ENCODE results near the gene TMEM132E. TPM values are rescaled to one million over a fixed set of nuclear protein-coding genes. Genes with fewer than 3 reads are reported as not detected.
"Not testable (repeated sequence)": the region's sequence is repeated elsewhere in the genome, so short reads cannot be mapped to it uniquely, and the experiment has no call there.

The TMEM132E gene, protein sequence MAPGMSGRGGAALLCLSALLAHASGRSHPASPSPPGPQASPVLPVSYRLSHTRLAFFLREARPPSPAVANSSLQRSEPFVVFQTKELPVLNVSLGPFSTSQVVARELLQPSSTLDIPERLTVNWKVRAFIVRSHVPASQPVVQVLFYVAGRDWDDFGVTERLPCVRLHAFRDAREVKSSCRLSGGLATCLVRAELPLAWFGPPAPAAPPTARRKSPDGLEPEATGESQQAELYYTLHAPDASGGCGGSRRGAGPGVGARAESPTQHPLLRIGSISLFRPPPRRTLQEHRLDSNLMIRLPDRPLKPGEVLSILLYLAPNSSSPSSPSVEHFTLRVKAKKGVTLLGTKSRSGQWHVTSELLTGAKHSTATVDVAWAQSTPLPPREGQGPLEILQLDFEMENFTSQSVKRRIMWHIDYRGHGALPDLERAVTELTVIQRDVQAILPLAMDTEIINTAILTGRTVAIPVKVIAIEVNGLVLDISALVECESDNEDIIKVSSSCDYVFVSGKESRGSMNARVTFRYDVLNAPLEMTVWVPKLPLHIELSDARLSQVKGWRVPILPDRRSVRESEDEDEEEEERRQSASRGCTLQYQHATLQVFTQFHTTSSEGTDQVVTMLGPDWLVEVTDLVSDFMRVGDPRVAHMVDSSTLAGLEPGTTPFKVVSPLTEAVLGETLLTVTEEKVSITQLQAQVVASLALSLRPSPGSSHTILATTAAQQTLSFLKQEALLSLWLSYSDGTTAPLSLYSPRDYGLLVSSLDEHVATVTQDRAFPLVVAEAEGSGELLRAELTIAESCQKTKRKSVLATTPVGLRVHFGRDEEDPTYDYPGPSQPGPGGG (N-terminal part only)
- polyA plus RNA-seq (ENCODE audit: insufficient read depth in 1 of 5, insufficient read length in 5 of 5, low replicate concordance in 1 of 5) = under 1 TPM; 0.05 to 0.10 (median 0.06) TPM
- long read RNA-seq, donor 1 = 0 reads
- long read RNA-seq, donor 2 = 0 reads
- long read RNA-seq, donor 3 = 0 reads
- long read RNA-seq, donor 4 = 0 reads
- long read RNA-seq, donor 5 = 0 reads
- long read RNA-seq, donor 6 = 0 reads
- long read RNA-seq, donor 7 = 0 reads
- long read RNA-seq, donor 8 = 0 reads

DNA sequence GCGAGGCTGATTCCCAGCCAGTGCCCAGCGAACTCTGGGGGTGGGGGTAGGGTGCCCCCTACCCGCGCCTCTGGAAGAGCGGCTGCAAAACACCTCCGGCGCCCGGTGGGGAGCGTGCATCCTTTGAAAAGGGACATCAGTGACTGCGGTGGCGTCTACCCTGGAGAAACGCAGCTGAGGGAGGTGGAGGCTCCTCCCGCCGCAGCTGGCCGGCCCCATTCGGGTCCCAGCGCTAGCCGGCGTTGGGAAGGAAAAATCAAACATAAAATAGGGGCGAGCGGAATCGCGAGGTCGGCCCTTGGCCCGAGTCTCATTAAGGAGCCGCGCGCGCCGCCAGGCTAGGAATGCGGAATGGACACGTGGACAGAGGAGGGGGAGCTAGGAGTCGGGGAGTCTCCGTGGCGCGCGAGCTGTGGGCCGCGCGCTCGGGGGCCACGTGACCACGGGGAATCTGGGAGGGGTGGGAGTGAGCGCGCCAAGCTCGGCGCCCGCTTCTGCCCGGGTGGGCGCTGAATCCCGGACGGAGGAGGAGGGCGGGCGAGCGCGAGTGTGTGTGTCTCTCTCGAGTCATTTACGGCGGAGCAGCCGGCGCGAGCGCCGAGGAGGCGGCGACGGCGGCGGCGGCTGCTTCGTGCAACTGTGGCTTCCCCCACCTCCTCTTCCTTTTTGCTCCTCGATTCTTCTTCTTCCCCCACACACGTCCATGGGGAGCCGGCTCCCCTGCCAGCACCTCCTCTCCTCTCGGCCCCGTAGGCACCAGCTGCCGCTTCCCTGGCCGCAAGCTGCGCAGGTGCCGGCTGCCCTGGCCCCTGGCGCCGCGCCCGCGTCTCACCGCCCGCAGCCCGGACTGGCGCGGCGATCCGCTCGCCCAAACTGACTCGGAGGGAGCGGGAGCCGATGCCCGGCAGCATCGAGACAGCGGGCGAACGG, at the start of gene TMEM132E:
Gene TMEM132E, plus strand, starts transcription at position 566 of the 930 bp plus-strand sequence. CDS start 1,495 bp downstream, outside the sequence.
- DNase-seq = peak; percentile 34 to 49

DNA sequence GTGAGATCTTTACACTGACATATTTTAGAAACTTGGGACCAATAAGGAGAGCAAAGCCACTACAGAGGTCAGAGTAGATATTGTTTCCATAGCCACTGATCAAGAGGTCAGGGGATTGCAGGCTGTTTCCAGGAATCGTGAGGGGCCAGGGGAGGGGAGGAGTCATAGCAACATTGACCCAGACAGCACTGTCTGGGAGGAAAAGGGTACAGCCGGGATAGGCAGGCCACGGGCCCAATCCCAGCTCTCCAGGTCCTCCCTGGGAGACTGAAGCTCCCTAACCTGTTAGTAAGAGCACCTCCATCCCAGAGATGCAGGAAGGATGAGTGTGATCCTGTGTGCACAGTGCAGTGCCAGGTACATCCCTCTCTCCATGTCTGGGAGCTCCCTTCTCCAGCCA, 48.5 kb upstream of the TMEM132E start:
- no peak for DNase-seq

DNA sequence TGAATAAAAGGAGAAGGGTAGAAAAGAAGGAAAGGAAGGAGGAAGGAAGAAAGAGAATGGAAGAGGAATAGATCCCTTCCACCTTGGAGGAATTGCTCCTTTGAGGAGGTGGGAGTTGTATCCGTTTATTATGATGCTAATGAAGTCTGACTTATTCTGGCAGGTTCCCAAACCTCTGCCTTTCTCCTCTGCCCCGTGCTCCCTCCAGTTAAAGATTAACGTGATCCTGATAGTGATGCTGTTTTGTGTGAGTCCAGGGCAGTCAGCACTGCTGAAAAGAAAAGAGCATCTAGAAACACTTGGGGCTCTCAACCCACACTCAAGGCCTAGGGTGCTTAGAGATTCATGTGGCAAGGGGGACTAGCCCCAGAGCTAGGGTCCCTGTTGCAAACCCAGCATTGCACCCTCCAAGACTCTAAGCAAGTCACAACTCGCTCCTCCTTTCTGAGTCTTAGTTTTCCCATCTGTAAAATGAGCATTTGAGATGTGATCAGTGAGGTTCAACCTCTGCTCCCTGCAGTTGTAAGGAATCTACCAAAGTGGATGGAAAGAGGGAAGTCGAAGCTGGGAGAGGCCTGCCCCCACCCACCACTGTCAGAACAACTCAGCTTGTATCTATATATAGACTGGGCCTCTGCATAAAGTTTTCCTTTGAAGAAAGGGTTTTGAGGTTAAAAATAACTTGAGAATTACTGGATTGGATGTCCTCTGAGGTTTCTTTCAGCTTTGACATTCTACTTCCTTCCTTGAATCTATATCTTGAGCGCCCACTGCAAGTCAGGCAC, 46.9 kb upstream of the TMEM132E start:
- DNase-seq = no peak

DNA sequence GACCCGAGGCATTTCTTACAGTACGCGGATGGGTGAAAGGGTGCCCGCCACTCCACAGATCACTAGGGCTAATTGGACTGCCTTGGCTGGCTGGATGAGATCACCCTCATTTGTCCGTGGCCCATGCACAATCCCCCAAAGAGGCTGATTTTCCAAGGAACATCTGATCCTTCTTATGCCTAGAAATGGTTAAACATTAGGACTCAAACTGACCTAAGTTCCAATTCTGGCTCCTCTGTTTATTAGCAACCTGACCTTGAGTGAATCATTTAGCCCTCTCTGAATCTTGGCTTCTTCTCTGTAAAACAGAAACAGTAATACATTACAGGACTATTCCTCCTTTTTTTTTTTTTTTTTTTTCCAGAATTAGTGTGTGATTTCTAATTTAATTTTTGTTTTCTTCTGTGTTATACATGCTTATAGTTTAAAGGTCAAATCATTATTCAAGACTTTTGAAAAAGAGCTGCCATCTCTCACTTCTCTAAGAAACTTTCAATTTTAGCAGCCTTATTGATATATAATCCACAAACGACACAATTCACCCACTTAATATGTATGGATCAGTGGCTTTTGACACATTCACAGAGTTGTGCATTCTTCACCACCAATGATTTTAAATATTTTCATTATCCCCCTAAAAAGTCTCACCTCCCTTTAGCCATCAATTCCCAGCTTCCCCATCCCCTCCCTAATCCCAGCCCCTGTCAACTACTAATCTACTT, 45.4 kb upstream of the TMEM132E start:
- no peak for DNase-seq

DNA sequence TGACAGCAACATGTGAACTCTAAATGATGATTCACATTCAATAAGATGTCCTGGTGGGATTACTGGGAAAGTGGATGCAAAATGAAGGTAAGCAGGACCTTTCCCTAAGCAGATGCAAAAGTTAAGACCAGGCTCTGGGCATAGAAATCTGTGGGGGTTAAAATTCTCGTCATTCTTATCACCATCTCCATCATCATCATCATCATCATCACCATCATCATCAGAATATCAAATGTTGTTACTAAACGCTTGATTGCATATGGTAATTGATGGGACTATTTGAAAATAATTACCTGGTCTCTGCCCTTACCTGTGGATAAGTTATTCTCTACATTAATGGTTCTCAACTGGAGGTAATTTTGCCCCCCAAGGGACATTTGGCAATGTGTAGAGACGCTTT, 41.9 kb upstream of the TMEM132E start:
- no peak for DNase-seq

DNA sequence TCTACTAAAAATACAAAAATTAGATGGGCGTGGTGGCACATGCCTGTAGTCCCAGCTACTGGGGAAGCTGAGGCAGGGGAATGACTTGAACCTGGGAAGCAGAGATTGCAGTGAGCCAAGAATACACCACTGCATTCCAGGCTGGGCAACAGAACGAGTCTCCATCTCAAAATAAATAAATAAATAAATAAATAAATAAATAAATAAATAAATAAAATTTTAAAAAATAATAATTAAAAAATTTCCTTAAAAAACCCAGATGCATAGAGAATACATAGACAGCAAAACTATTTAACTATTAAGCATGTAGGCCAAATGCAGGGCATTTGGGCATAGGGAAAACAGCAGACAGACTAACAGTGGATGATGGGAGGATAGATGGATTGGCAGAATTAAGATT, 40.8 kb upstream of the TMEM132E start:
- DNase-seq = not testable (repeated sequence)

DNA sequence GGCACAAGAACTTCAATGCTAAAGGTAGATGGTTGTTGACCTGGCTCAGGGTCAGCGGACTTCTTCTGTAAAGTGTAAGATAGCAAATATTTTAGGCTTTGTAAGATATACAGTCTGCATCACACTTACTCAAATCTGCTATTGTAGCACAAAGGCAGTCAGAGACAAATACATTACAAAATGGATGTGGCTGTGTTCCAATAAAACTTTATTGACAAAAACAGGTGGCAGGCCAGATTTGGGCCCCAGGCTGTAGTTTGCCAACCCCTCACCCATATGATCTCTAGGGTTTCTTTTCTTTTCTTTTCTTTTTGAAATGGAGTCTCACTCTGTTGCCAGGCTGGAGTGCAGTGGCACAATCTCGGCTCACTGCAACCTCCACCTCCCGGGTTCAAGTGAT, 39.5 kb upstream of the TMEM132E start:
- no peak for DNase-seq

DNA sequence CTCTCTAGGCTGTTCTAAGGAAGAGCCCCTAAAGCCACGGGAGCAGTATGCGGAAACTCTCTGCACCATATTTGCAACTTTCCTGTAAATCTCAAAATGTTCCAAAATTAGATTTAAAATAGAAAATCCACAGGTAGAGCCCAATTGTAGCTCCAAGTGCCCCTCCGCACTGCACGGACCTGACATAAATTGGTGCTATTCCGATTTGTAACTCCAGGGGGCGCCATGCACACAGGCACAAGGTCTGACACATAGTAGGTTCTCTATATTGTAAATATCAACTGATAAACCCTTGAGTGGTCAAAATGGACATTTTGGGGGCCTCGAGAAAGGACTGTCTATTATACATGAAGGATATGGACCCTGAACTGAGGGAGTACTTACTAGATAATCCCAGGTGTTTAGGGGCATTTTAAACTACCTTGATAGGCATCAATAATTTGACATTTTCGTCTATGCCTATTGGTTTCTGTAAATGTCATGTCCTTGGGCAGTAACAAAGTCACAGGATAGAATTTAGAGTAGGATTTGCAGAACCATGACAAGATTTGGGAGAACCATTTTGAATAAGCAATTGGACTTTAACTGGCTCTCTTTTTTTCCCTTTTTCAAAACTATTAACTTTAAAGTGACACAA, 36.6 kb upstream of the TMEM132E start:
- no peak for DNase-seq

DNA sequence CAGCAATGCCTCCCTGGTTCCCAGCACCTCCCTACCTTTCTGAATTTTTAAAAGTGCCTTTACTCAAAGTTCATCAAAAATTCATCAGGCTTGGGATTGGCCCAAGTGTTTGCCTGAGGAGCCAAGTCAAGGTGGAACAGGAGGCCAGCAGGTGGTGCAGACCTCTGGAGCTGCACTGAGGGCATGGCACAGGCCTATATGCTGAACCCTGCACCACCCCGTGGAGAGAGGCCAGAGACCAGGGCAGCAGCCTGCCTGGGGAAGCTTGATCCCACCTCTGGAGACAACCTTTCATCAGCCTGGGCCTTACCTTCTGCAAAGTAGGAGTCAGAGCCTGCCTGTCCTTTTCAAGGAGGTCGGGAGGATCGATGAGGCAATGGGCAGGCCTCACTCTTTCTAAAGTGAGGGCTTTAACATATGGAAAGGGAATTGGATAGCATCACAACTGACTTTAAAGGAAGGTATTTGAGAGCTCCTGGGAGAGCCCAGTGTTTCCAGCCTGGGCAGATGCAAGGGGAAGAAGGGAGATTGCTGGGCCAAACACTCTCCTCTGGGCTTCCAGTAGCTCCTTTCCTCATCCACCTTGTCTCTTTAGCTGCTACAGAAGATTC, 31.8 kb upstream of the TMEM132E start:
- no peak for DNase-seq

DNA sequence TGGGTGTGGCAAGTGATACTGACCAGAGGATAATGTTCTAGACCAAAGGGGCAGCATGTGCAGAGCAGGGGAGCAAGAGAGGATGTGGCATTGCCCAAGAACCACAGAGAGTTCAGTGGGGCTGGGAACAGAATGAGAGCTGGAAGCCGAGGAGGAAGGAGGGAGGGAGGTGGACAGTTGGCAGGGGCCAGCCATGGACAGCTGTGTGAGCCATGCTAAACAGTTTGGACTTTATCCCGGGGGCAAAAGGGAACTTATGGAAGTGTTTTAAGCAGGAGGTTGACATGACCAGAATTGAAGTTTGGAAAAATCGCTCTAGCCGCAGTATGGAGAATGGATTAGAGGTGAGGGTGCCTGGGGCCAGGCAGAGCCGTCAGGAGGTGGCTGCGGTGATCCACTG, 29.4 kb upstream of the TMEM132E start:
- DNase-seq = peak; percentile 30 to 35

DNA sequence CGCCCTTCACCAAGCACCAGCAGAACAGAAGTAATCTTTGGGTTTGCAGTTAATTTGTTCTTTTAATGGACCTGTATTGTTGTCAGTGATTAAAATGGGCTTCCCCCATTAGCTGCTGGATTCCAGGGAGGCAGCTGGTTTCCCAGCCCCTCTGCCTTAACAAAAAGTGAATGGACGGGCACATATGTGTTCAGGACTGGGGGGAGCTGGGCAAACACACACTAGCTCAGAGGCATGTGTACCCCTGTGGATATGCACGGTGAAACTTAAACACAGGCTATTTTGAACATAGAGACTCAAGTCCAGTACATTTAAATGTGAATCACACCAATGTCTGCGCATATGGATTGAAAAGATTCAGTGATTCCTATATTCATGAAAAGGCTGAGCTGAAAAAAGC, 25.5 kb upstream of the TMEM132E start:
- DNase-seq = no peak

DNA sequence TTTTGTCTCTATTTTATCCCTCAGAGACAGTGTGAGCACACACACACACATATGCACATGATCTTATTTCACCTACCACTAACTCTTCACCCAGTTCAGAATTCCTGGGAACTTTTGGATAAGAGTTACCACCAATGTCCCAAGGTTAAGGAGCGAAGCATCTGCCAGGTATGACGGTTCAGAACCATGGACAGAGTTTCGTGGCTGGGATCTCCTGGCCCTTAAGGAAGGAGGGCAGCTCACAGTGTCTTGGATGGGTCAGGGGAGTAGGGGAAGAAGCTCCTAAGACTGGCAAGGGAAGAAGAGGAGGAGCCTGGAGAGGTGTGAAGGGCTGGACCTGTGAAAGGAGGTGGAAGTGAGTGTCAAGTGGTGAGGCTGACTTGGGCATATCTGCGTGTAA, 23.0 kb upstream of the TMEM132E start:
- no peak for DNase-seq

DNA sequence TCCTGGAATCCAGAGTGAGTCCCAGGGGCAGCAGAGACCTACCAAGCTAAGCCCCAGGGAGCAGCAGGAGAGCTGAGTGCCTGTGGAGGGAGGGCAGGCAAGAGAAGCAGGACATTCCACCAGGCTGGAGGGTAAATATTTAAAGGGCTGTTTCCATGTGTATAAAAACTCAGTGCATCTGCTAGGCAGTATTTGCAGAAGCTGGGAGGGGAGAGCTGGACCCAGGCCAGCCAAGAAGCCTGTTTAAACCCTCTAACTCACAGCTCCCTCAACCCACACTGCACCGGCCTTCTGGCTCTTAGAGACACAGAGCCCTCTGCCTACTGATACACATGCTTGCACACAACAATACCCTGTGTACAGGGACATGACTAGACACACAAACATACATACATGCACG, 22.5 kb upstream of the TMEM132E start:
- DNase-seq = no peak

DNA sequence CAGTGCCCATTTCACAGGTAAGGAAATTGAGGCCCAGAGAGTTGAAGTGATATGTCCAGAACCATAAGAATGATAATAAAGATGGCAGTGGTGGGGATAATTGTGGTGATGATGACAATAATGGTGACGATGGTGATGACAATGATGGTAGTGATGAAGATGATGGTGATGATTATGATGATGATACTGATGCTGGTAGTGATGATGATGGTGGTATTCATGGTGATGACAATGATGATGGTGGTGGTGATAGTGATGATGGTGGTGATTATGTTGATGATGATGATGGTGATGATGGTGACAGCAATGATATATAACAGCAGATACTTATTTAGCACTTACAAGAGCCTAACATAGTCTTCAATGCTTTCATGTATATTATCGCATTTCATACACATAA, 18.1 kb upstream of the TMEM132E start:
- DNase-seq = no peak

DNA sequence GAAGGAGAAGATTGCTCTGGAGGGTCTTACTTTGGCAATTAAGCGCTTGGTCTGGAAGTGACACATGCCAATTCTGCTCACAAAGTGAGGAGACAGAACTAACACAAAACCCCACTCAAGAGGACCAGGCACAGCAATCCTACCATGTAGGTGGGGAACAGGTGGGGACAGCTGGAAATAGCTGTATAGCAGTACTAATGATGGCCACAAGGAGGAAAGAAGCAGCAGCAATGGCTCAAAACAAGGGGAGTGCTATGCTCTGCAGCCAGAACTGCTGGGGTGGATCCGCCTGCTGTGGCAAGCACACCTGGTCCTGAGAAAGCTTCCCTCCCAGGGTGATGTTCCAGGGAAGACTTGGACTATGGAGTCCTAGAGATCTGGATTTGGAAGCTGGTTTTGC, 17.0 kb upstream of the TMEM132E start:
- no peak for DNase-seq

DNA sequence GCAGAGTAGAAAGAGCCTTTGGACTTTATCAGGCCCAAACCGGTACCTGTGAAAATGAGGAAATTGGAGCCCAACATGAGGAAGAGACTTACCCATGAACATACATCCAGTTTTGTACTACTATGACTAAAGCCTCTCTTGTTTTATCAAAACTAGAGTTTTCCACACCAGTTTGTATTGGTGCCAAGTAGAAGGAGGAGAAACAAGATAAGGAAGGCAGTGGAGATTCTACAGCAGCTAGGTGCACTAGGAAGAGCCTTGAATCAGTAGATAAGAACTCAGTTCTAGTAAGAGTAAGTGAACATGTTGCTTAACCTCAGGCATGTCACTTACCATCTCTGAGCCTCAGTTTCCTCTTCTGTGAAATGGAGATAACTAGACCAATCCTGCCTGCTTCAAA, 13.7 kb upstream of the TMEM132E start:
- no peak for DNase-seq

DNA sequence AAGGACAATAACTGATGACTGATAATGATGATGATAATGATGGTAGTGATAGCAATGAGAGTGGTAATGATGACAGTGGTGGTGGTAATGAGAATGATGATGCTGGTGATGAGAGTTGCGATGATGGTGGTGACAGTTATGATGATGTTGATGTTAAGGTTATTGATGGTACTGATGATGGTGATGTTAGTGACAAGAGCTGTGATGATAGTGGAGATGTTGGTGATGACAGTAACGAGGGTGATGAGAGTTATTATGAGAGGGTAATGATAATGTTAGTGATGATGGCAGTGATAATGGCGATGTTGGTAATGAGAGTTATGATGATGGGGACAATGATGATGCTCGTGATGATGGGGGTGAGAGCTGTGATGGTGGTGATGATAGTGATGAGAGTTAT, 13.2 kb upstream of the TMEM132E start:
- DNase-seq = no peak

DNA sequence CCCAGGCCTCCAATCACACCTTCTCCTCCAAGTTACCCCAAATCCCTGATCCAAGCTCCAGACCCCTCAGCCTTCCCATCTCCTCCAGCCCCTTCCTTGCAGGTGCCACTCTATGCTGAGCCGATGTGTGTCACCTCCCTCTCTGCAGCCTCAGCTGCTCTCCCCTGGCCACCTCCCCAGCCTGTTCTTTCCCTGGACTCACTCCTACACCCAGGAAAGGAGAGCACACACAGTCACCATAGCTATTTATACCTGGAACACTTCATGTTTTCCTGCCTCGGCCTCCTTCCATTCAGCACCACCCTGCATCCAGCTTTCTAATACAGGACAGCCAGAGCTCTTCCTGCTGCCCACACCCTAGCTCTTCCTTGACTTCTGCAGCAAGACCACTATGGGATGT, 12.5 kb upstream of the TMEM132E start:
- no peak for DNase-seq

All from right lung (tissue), 10 donors.